Adrenal gland (tissue), 5 donors: ENCODE results near the gene BSPRY.

ENCODE experiments used
- POLR2A ChIP-seq, 2 donors: fragments of 450-650 bp; IDR thresholded peaks; one replicate each; pipeline ENCODE4 v1.6.1; 2017; ENCODE audit warnings: antibody characterized with exemption in 2 of 2, mild to moderate bottlenecking in 2 of 2, moderate library complexity in 1 of 2
- TF ChIP-seq, protein P1 (sequence below), 6 experiments: fragments of 450-650 bp in 4 of 6; fragments of 200-600 bp in 2 of 6; sonication (generic) in 1 of 6; IDR thresholded peaks; 1 replicate in 5 of 6; 2 replicates in 1 of 6; pipeline versions ENCODE4 v1.5.1 to v1.8.0; 2016 to 2021; ENCODE audit warnings: antibody characterized with exemption in 6 of 6, mild to moderate bottlenecking in 2 of 6, moderate library complexity in 1 of 6
- donor health status: DM: no; HTN: no; CAD: no.

DNA sequence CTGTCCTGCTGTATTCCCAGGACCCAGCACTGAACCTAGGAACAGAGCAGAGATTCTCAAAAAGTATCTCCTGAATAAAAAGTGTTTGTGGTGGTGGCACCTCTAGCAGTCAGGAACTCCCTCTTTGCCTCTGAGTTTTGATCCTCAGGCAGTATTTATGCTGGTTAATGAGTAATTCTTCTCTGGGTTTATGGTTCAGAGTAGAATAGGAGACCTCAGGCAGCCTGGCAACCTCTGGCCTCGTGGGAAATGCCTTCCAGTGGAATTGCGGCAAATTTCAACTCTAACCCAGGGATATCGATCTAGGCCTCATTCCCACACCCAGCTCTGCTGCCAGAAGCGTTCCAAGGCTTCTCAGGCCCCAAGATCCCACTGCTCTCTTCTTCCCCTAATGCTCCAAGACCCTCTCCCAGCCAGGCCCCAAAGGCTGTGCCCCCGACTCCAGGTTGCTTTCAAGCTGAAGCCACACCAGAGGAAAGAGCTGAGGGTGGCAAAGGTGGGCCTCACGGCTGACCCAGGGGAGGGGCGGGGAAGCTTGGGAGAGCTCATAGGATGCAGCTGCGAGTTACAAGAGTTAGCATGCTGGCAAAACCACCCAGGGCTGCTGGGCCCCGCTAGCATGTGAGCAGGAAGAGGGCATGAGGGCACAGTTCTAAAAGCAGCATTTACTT lies 38.4 kb downstream of the BSPRY start:
- TF ChIP-seq, protein P1, sequence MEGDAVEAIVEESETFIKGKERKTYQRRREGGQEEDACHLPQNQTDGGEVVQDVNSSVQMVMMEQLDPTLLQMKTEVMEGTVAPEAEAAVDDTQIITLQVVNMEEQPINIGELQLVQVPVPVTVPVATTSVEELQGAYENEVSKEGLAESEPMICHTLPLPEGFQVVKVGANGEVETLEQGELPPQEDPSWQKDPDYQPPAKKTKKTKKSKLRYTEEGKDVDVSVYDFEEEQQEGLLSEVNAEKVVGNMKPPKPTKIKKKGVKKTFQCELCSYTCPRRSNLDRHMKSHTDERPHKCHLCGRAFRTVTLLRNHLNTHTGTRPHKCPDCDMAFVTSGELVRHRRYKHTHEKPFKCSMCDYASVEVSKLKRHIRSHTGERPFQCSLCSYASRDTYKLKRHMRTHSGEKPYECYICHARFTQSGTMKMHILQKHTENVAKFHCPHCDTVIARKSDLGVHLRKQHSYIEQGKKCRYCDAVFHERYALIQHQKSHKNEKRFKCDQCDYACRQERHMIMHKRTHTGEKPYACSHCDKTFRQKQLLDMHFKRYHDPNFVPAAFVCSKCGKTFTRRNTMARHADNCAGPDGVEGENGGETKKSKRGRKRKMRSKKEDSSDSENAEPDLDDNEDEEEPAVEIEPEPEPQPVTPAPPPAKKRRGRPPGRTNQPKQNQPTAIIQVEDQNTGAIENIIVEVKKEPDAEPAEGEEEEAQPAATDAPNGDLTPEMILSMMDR (IDR thresholded peaks at IDR 0.05) = no peak
- TF ChIP-seq POLR2A (IDR thresholded peaks at IDR 0.05) = no peak
